RKO (cell line): Measurements from ENCODE around the gene CIB2.

Experiments used
- DNase-seq: peaks from one replicate; pipeline ENCODE4 v3.0.0-alpha.2; 2016; ENCODE audit warnings: low spot score

Gene CIB2

DNA sequence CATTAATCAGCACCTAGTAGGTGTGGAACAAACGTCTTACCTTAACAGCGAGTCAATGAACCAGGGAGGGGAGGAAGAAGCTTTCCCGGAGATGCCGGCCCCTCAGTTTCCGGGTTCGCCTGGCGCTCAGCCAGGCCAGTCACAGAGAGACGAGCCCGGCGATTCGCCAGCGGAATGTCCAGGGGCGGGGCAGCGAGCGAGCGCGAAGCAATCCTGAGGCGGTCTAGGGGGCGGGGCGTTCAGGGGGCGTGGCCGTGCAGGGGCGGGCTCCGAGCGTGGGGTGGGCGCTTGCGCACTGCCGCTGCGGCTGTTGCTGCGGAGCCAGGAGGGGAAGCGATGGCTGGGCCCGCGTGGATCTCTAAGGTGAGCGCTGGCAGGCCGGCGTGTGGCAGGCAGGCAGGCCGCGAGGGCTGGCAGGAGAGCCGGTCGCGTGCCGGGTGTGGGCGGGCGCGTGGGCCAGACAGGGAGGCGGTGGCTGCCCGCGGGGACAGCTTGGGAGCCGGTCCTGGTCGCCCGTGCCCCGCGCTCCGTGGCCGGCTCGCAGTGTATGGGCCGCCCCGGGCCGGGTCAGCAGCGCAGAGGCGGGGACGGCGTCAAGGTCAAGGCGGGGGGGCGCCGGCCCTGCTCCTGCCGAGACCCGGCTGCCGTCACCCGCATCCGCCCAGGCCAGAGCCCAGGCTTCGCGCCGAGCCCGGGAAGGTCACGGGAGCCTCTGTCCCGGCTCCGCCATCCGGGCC is 18.0 kb upstream of the CIB2 start, which contains the start of gene IDH3A:
IDH3A (plus strand) TSS at position 295 of the 737 bp plus-strand sequence; CDS start at position 337, 42 bp downstream.
- DNase-seq: peak; percentile 95

DNA sequence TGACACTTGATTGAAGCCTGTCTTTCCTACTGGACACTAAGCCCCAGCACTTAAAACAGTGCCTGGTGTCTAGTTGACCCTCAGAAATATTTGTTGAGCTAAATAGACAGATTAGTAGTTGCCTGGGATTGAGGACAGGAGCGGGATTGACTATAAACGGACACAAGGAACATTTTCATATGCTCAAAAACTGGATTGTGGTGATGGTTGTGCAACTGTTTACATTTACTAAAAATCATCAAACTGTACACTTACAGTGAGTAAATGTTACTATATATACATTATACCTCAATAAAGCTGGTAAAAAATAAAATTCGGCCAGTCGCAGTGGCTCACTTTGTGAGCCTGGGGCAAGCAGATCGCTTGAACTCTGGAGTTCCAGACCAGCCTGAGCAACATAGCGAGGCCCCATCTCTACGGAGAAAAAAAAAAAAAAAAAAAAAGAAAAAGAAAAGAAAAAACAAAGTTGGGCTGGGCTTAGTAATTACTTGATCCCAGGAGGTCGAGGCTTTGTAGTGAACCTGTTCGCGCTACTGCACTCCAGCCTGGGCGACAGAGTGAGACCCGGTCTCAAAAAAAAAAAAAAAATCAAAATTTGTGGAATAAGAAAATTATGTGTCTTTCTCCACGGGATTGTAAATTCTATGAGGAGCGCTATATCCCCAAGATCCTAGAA is 17.3 kb upstream of the CIB2 start:
- DNase-seq: no peak

DNA sequence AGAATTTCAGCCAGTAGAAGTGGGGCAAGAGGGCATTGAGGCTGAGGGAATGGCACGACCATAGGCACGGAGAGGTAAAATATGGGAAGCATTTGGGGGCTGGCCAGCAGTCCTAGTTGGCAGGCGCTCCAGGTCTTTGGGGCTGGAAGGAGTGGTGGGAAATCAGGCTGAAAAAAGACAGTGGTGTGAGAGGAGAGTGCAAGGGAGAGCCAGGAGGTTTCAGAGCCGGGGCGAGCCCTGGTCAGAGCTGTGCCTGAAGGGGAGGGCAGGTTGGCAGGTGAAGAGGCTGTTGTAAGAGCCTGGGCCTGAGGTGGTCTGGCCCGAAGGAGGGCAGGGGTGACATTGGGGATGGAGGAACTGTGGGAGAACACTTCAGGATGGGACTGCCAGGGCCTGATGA is 16.3 kb upstream of the CIB2 start:
- DNase-seq: no peak

DNA sequence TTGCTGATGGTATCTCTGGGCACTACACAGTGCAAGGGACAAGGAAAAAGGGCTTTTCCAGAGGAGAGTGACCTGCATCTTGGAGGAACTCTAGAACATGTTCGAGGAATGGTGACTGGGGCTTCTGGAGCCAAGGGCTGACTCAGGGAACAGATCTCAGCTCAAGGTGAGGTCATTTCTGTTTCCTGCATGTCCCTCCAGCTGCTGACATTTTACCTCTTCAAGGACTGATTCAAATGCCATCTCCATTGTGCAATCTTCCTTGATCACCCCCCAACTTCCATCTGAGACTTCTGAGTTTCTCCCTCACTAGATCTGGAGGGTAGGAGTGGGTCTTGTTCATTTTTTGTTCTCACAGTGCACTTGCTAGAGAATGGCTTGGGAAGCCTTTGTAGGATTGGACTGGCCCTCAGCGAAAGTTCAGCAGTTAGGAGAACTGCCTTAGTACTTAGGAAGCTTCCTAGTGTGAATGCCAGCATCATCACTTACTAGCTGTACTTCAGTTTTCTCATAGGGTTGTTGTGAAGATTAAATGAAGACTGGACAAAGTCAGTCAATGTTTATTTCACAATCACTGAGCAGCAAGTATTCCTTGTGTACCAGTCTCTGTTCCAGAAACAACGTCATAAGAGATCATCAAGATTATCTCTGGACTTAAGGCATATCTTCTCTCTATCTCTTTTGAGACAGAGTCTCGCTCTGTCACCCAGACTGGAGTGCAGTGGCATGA is 15.3 kb upstream of the CIB2 start:
- no peak for DNase-seq

DNA sequence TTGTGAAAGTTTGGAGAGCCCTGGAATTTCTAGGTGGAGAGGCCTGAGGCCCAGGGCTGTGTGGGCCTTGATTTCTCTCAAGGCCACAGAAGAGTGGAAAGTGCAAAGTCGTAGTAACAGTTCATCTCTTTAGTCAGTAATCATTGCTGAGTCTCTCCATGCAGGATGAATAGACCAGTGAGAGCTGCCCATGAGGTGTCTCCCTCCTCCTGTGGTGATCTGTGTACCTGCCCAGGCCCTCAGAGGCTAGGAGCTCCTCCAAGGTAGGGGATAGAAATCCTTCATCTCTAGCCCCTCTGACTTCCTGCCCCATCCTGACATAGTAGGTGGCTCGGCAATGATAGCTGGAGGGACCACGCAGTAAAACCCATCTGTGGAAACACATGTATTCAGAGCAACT is 11.1 kb upstream of the CIB2 start:
- no peak for DNase-seq

DNA sequence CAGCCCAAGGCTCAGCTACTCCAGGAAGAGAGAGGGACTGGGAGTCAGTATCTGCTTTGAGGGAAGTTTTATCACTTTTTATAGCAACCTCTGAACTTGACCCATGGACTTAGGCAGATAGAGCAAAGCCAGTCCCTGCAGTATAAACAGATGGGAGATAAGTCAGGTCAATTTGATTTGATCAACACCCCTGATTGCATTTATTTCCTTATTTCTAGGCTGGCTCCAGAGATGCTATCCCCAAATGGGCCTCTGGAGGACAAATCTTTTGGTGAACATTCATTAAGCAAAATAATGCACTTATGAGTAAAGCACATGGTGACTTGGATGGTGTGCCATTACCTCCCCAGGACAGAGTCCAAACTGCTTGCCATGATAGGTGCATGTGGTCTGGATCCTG is 9.0 kb upstream of the CIB2 start:
- no peak for DNase-seq

DNA sequence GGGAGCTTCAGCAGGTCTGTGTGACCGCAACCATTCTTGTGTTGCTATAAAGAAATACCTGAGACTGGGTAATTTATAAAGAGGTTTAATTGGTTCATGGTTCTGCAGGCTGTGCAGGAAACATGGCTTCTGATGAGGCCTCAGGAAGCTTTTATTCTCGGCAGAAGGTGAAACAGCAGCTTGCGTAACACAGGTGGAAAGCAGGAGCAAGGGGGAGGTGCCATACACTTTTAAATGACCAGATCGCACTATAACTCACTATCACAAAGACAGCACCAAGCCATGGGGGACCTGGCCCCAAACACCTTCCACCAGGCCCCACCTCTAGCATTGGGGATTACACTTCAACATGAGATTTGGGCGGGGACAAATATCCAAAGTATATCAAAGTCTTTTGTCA is 8.3 kb upstream of the CIB2 start:
- DNase-seq: no peak

DNA sequence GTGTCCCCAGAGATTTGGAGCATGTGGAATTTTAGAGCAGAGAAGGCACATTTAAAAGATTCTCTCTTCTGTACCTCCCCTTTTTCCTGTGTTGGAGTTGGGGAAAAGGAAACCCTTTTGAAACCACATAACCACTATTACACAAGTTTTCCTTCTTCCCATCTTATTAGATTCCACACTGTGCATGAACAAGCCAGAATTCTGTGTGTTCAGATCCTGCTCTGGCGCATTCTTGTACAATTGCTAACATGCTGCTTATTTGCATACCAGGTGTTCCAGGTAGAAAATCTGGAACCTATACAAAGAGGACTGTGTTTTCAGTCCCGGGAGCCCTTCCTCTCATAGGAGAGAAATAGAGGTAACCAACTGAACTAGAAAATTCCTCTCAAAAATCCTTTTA is 2.6 kb upstream of the CIB2 start:
- DNase-seq: no peak

DNA sequence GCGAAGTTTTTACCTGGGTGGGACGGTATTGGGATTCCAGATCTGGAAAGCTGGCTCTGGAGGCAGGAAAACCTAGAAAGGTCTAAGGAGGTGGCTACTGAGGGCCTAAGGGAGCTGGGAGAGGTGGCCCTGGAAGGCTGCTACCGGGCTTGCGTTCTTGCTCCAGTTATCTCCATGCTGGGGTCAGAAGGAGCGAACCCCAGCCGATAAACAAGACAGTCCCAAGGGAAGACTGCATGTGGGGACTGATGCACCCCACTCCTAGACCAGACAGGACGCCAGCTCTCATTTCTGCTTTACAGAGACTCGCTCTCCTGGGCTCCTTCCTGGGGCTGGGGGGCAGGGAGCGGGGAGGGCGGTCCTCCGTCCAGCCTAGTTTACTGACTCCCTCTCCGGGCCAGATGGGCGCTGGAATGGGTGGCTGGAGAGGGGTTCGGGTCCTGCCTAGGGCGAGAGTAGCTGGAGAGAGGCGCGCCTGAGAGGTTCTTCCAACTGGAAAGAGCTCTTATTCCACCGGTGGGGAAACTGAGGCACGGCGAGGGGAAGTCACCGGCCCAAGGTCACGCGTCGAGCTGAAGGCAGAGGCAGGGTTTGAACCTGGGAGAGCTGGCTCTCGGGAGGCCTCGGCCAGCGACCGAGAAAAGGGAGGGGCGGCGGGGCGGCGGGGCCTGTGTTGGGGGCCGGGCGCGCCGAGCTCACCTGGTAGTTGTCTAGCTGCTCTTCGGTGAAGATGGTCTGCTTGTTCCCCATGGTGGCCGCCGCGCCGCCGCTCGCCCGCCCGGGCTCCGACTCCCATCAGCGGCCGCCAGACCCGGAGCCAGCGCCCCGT is 565 bp downstream of the CIB2 start:
- no peak for DNase-seq

DNA sequence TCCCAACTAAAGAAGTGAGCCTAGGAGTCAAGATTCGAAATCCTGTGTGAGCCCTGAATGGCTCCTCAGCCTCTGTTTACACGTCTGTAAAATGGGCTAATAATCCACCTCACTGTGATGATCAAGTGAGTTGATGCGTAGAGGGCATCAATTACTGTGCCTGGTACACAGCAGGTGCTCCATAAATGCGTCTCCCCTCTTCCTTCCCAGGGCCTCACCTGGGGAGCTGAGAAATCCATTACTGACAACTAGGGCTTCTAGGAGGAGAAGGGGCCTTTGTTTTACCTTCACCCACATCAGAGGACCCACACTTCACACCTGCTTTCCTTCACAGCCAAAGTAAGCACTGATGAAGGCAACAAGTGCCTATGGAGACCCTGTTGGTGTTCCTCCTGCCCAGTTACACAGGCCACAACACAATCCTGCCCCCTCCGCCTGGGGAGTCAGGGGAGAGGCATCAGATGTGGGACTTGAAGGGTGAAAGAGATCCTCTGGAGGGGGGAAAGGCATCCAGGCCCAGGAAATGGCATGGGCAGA is 1.4 kb downstream of the CIB2 start:
- no peak for DNase-seq

DNA sequence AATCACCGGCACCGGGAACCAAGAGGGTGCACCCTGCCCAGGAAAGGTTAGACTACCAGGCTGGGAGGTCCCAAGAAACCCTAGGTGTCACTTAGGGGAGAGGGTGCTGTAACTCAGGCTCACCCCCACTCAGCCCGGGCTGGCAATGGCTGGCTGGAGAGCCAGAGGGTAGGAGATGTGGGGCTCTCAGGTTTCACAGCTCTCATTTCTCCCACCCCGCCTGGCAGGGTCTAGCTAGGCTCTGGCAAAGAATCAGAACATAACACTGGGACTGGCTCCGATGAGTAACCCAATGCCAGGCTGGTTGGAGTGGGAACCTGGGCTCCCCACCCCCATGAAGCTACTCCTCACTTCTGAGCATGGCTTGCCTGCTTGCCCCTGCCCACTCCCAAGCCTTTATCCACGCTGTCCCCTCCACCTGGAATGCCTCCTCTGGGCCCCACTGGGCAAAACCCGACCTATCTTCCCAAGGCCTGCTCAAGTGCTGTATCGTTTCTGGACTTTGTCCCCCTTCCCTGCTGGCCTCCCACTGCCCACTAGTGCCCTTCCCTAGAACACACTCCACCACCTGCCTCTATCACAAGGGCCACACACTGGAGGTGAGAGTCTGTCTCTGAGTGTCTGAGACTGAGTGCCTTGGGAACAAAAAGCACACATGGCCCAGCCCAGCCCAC is 2.0 kb downstream of the CIB2 start:
- no peak for DNase-seq

DNA sequence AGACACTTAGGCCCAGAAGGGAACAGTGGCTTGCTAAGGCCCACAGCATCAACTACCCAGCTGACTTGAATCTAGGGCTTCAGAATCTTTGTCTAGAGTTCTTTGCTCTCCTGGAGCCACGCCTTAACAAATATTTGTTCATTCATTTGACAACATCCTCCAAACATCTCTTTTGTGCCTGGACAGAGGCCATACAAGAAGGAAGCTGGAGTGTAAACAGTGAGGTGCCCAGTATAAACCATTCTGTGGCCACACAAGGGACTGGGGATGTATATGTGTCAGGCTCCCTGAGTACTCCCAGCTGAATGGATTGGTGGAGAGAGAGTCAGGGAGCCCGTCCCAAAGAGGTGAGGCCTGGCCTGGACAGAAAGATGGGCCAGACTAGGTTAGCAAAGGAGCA is 3.4 kb downstream of the CIB2 start:
- DNase-seq: no peak

DNA sequence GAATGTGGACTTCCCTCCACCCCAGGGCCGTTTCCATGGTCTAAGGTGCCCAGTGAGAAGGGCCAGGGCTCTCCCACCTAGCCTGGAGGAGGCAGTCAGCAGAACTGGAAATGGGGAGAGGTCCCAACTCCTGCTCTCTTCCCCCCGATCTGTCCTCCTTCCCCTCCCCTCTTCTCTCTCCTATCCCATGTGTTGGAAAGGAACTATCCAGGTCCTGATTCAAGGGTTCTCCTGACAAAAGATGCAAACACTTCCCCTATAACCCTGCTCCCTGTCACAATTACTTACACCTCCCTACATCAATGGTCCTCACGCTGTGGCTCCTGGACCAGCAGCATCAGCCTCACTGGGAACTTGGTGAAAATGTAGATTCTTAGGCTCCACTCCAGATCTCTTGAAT is 6.0 kb downstream of the CIB2 start:
- no peak for DNase-seq

DNA sequence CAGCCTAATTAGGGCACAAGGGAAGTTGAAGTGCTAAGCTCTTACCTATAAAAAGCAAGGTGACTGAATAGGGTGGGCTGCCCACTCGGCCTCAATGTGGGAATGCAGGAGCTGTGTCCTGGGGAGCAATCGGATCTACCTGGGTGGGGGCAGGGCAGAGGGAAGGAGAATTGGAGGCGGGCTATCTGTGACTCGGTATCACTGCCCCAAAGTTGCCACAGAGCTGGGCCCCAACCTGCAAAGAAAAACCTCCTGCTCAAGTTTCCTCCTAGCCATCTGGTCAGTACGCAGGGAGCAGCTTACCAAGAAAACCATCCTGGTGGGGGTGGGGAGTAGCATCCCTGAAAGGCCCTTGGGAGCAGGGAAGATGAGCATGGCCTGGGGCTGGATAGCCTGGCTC is 10.7 kb downstream of the CIB2 start:
- no peak for DNase-seq

DNA sequence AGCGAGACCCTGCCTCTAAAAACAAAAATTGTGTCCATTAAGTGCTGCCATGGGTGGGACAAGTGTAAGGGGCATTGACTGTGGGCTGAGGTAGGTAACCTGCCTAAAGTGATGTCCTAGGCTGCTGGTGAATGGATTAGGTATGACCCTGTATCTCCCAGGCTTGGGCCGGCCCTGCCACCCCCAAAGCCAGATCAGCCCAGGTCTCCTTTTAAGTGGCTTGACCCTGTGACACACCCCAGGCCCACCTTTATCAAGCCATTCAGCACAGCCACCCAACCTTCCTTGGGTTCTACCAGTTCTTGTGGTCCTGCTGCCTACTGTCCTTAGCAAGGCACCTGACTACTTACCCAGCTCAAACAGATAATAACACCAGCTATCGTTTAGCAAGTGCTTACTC is 18.7 kb downstream of the CIB2 start:
- no peak for DNase-seq

DNA sequence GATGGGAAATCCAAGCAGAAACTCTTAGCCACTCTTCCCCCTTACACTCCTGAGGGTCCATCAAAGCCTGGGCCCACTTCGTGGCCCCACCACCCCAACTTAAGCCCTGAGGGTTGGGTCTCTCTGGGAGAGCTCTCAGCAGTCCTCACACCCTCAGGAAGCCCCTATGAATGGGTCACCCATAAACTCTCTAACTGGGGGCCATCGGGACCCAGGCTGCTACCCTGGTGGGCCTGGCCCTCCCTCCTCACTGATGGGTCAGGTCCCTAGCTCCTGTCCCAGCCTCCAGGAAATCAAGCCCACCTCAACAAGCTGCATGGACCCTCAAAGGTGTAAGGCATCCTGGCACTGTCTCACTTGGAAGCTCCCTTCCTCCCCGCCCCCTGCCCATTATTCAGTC is 19.5 kb downstream of the CIB2 start:
- no peak for DNase-seq

DNA sequence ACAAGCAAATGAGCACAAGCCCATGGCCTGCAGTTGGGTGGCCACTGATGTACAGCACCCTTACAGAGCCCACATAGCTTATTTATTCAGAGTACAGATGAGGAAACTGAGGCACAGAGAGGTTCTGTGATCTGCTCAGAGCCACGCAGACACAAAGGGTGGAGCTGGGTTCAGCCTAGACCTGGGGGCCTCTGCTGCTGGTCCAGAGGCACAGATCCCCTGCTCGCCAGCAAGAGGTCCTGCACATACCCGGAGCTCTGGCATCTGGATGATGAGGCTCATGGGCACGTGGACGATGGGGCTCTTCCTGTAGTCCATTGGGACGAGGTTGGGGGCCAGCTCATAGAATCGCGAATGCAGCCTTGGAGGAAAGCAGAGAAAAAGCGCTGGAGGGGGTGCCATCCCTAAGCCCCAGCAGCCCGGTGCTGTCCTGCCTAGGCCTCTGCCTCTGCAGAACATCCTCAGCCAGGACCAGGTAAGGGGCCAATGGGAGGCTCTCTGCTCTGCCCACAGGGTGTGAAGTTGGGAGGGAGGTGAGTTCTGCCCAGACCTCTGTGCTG is 20.2 kb downstream of the CIB2 start:
- DNase-seq: no peak

DNA sequence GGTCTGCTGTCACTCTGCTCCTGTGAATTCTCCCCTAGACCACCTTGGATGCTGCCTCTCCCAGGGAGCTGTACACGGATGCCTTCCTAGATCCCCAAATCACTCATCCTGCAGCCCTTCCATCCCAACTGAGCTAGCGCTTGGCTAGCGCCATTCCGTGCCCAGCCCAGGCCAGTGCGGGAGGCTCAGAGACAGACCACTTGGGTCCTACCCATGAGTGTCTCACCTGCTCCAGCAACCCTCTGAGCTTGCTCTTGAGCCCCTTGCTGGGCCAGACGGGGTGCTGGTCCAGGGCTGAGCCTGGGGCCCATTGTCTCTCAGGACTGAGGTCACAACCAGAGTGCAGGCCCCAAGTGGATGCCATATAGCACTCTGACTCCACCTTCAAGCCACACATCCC is 21.1 kb downstream of the CIB2 start:
- no peak for DNase-seq

DNA sequence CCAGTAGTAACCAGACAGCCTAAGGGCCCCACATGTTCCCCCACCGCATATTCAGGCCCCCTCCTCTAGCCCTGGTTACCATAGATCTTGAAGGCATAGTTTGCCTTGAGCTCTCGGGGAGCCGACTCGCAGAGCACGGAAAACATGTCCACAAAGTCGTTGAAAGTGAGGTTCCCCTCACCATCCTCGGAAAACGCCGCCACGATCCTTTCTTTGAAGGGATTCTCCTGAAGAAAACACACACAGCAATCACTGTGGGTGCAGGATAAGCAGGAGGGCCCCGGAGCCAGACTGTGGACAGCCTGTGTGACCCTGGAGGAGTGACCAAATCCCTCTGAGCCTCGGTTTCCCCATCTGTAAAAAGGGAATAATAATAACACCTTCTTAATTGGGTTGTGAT is 22.1 kb downstream of the CIB2 start:
- DNase-seq: no peak

DNA sequence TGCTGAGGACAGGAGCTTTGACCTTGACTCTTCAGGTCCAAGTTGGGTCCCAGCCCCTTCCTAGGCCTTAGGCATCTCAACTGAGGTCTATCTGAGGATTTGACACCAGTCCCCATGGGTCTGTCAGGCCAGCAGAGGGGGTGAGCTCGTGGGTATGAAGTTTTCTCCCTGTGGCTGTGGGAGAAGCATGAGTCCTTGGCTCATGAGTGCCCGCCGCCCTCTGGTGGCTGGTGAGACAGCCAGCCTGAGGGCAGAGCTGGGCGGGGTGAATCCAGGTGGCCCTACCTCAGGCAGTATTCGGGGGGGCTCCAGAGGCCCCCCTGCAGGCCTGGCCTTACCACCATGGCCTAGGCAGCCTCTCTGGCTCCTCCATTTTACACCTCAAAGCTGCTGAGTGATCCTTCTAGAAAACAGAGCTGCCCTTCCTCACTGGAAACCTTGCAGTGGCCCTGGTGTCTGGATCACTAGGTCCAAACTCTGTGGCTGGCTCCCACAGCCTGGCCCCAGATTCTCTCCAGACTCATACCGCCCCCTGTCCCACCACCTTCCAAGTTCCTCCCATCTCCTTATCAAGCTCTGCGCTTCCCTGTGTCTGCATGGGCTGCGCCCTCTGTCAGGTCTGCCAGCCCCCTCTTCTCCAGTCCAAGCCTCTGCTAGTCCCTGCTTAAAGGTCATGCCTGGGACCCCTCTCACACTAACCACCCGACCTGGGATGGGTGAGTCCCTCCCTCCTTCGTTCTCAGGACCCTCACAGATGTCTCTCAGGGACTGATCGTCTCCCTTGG is 22.8 kb downstream of the CIB2 start:
- peak; percentile 78 for DNase-seq
